ENCODE data around the gene CD99.

GRCh38 chrX:2666491-2666890 is 24.6 kb upstream of the CD99 start:
- no peak for TF ChIP-seq CTCF (conservative IDR thresholded peaks at IDR 0.05; ENCODE audit: low read depth, low read length)
- TF ChIP-seq EZH2 (IDR thresholded peaks at IDR 0.05; ENCODE audit: borderline replicate concordance, low read depth, low read length, poor library complexity, severe bottlenecking): no peak
